A673 (cell line): Measurements from ENCODE around the gene SNAP47. TPM values are rescaled to one million over a fixed set of nuclear protein-coding genes. Genes with fewer than 3 reads are reported as not detected.

Source experiments
- BruUV-seq: library from RNA; stranded (reverse); fragments of 400-500 nt; replicated peaks from 2 replicates; lab custom pipeline; 2021; lab: Mats Ljungman, UMichigan
- CTCF ChIA-PET: fragments of 300-600 bp; sonication (Branson Sonifier 250); formaldehyde crosslinking; loops from one replicate; lab custom pipeline; 2022; ENCODE audit warnings: antibody characterized with exemption; lab: Charles Lee
- POLR2A ChIA-PET: fragments of 300-600 bp; sonication (Branson Sonifier 250); formaldehyde crosslinking; loops from one replicate; lab custom pipeline; 2022; ENCODE audit warnings: antibody characterized with exemption; ENCODE audit not compliant: low non-redundant PET; lab: Charles Lee
- DNase-seq: peaks from one replicate; pipeline ENCODE4 v3.0.0-alpha.2; 2015; ENCODE audit warnings: low spot score
- H3K27ac ChIP-seq: fragments of 200-600 bp; sonication (generic); 2 replicates; pipeline ENCODE4 v1.5.1; 2016; ENCODE audit warnings: mixed run types, low read depth, mild to moderate bottlenecking, mixed read lengths, antibody characterized with exemption, low read length; ENCODE audit not compliant: poor library complexity, severe bottlenecking
- H3K27me3 ChIP-seq: fragments of 200-600 bp; sonication (generic); replicated peaks from 2 replicates; pipeline ENCODE4 v1.6.1; 2017; ENCODE audit warnings: mixed run types, low read depth, mild to moderate bottlenecking, mixed read lengths, antibody characterized with exemption, low read length; ENCODE audit not compliant: insufficient read depth, poor library complexity
- H3K36me3 ChIP-seq: fragments of 200-600 bp; sonication (generic); 2 replicates; pipeline ENCODE4 v1.6.1; 2016; ENCODE audit warnings: mixed run types, mild to moderate bottlenecking, mixed read lengths, antibody characterized with exemption, low read length; ENCODE audit not compliant: insufficient read depth, poor library complexity, severe bottlenecking
- H3K4me1 ChIP-seq: fragments of 200-600 bp; sonication (generic); 2 replicates; pipeline ENCODE4 v1.6.1; 2017; ENCODE audit warnings: mixed run types, mild to moderate bottlenecking, mixed read lengths, antibody characterized with exemption, low read length; ENCODE audit not compliant: insufficient read depth, poor library complexity, severe bottlenecking
- H3K4me3 ChIP-seq: fragments of 200-600 bp; sonication (generic); 2 replicates; pipeline ENCODE4 v1.5.1; 2016; ENCODE audit warnings: low read depth, mixed run types, mild to moderate bottlenecking, mixed read lengths, low read length; ENCODE audit not compliant: poor library complexity, severe bottlenecking
- H3K9me3 ChIP-seq: fragments of 200-600 bp; sonication (generic); 2 replicates; pipeline ENCODE4 v1.6.1; 2016; ENCODE audit warnings: mixed run types, low read depth, mild to moderate bottlenecking, mixed read lengths, antibody characterized with exemption, low read length; ENCODE audit not compliant: poor library complexity, severe bottlenecking
- EZH2 ChIP-seq: fragments of 200-600 bp; sonication (generic); IDR thresholded peaks from 2 replicates; pipeline ENCODE4 v1.6.1; 2017; ENCODE audit warnings: borderline replicate concordance, low read depth, mild to moderate bottlenecking, mixed read lengths, antibody characterized with exemption, low read length; ENCODE audit not compliant: poor library complexity, severe bottlenecking
- intact Hi-C: fragments of 100-400 bp; cut with micrococcal nuclease; formaldehyde crosslinking; loops from one replicate; pipeline ENCODE4 v1.10.0; 2022; ENCODE audit not compliant: unreplicated experiment
- total RNA-seq: library from RNA; stranded (reverse); gene quantifications from 2 replicates; pipeline ENCODE4 v1.2.3, GENCODE V29; 2021
- TF ChIP-seq, protein P1 (sequence below): fragments of 300-800, 200-600 bp; sonication (generic); conservative IDR thresholded peaks from 2 replicates; pipeline ENCODE4 v1.5.1; 2017; ENCODE audit warnings: low read depth, mild to moderate bottlenecking, antibody characterized with exemption, low read length, moderate library complexity, mixed read lengths

The SNAP47 gene
- total RNA-seq, 1 experiment from 2014 or later: 36.4 TPM

DNA sequence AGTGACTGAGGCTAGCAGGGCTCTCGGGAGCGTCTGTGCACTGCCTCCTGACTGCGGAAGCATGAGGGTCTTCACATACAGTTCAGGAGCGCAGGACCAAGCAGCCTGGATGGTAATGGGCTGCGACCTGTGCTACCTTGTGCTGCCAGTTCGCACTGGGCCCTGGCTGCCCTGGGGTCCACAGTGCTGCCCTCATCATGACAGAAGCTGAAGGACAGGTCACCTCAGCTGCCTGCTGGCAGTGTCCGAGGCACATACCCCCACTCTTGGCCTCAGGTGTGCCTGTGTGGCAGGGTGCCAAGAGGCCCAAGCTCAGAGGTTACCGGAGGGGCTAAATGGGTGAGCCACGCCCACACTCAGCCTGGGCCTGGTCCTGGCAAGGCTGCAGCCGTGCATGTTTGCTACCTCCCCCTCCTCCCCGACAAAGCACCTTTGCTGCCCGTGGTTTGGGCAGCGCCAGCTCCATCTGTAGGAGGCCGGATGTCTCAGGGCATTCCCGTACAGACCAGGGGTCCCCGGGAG, 4.5 kb upstream of the SNAP47 start:
- Histone ChIP-seq H3K36me3 (peaks cover 15% of the 10 kb centered on the region), H3K27ac (no peak overlapping the region), H3K4me3 (no peak overlapping the region), H3K27me3 (no peaks in the 10 kb centered on the region), H3K4me1 (peaks cover 8% of the 10 kb centered on the region), H3K9me3 (no peaks in the 10 kb centered on the region)
- POLR2A ChIA-PET: no interaction called here
- TF ChIP-seq, protein P1, sequence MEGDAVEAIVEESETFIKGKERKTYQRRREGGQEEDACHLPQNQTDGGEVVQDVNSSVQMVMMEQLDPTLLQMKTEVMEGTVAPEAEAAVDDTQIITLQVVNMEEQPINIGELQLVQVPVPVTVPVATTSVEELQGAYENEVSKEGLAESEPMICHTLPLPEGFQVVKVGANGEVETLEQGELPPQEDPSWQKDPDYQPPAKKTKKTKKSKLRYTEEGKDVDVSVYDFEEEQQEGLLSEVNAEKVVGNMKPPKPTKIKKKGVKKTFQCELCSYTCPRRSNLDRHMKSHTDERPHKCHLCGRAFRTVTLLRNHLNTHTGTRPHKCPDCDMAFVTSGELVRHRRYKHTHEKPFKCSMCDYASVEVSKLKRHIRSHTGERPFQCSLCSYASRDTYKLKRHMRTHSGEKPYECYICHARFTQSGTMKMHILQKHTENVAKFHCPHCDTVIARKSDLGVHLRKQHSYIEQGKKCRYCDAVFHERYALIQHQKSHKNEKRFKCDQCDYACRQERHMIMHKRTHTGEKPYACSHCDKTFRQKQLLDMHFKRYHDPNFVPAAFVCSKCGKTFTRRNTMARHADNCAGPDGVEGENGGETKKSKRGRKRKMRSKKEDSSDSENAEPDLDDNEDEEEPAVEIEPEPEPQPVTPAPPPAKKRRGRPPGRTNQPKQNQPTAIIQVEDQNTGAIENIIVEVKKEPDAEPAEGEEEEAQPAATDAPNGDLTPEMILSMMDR: no peak; the same call in 1 of the 2 replicates
- TF ChIP-seq EZH2: no peak
- no TSS peak for BruUV-seq
- DNase-seq: no peak
- CTCF ChIA-PET: interaction anchor here (0.7 kb wide), 2 partner anchors 241 to 421 kb away, joined by 3 read pairs; no protein-coding TSS in a partner anchor
- intact Hi-C loops: loop anchor here (10.0 kb wide), 1 partner anchor 246 kb away; no protein-coding TSS in a partner anchor

DNA sequence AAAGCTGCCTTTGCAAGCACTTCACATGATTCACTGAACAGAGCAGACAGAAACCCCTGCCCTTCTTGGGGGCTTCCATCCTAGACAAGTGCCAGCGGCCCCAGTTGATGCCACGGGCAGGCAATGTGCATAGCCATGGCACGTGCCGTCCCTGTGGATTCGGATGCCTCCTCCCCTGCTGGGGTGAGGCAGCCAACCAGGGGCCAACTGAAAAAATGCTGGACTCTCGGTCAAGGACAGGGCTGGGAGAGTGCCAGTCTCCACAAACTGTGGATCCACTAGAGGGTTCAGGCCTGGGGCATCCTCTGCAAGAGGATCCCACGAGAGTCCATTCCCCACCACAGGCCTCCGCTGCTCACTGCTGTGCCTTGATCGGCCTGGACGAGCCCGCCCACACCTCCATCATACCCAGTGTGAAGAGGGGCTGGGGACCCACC, 4.0 kb upstream of the SNAP47 start:
- TF ChIP-seq, protein P1: no peak
- no peak for TF ChIP-seq EZH2

DNA sequence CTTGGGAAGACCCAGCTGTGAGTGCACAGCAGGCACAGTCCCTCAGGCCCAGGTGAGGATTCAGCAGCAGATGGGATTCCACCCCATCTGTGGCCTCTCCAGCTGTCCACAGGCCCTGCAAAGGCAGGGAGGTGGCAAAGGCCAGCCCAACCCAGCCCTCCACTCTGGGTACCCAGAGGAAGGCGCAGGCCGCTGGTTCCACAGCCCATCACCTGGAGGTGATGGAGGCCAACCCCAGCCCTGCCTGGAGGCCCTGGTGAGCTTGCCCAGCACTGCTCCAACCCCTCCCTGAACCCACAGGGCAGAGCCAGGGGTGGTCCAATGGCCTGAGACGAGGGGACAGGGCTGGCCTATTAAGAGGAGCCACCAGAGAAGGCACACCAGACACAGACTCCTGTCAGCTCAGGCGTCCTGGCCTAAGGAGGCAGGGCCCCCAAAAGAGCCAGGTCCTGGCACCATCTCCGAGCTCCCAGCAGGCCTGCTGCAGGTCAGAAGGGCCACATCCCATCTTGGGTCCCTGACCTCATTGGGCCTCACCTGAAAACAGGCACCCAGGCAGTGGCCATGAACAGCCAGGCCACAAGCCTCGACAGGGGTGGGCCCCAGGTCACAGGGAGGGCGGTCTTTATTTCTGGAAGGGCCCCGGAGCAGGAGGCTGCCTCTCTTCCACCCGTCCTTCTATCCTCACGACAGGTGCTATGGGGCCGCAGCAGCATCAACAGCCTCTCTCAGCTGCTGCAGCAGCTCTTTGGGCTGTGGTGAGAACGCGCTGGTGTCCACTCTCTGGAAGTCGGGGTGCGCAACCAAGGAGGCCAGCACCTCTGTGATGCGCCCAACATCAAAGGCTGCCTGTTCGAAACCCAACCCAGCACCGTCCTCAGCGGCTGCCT, 3.3 kb upstream of the SNAP47 start:
- no peak for DNase-seq
- Histone ChIP-seq H3K27me3 (no peaks in the 10 kb centered on the region), H3K9me3 (no peaks in the 10 kb centered on the region), H3K4me1 (peaks cover 8% of the 10 kb centered on the region), H3K36me3 (peaks cover 15% of the 10 kb centered on the region), H3K4me3 (no peak overlapping the region), H3K27ac (no peak overlapping the region)
- intact Hi-C loops: loop anchor here (10.0 kb wide), 1 partner anchor 247 kb away; no protein-coding TSS in a partner anchor
- BruUV-seq: no TSS peak
- TF ChIP-seq, protein P1: no peak
- TF ChIP-seq EZH2: no peak
- ChIA-PET POLR2A (no interaction called here), CTCF (no interaction called here)

More for the DNA sequence above, 4.0 kb upstream of the SNAP47 start:
- intact Hi-C loops: loop anchor here (10.0 kb wide), 1 partner anchor 246 kb away; no protein-coding TSS in a partner anchor
- Histone ChIP-seq H3K36me3 (peaks cover 15% of the 10 kb centered on the region), H3K27ac (no peak overlapping the region), H3K27me3 (no peaks in the 10 kb centered on the region), H3K4me3 (no peak overlapping the region), H3K4me1 (peaks cover 8% of the 10 kb centered on the region), H3K9me3 (no peaks in the 10 kb centered on the region)
- CTCF ChIA-PET: no interaction called here
- POLR2A ChIA-PET: no interaction called here
- BruUV-seq: no TSS peak
- no peak for DNase-seq
